Adrenal gland (tissue), 19 donors: ENCODE results near the gene PCED1B. TPM values are rescaled to one million over a fixed set of nuclear protein-coding genes. Genes with fewer than 3 reads are reported as not detected.

Experiments used
- DNase-seq, 7 donors: peaks; one replicate each; pipeline ENCODE4 v3.0.0-alpha.2; 2019 to 2020
- H3K27ac ChIP-seq, 5 donors: fragments of 200-600 bp; sonication (generic) in 4 of 5; 1 replicate in 3 of 5; 2 replicates in 2 of 5; pipeline versions ENCODE4 v1.5.1 to v1.8.0; 2016 to 2020; ENCODE audit warnings: mild to moderate bottlenecking in 1 of 5
- H3K27me3 ChIP-seq: fragments of 200-600 bp; 2 replicates; pipeline ENCODE4 v1.8.0; 2021
- H3K36me3 ChIP-seq, 2 donors: fragments of 200-600 bp; replicated peaks in 1 of 2; 1 replicate in 1 of 2; 2 replicates in 1 of 2; pipeline versions ENCODE4 v1.5.1 to v1.8.0; 2018 to 2022
- H3K4me1 ChIP-seq, 2 donors: fragments of 200-600 bp; replicated peaks in 1 of 2; 1 replicate in 1 of 2; 2 replicates in 1 of 2; pipeline versions ENCODE4 v1.5.1 to v1.8.0; 2018 to 2021
- H3K4me3 ChIP-seq, 4 donors: fragments of 200-600 bp; sonication (generic) in 3 of 4; one replicate each; pipeline ENCODE4 v1.5.1; 2016 to 2018
- H3K9me3 ChIP-seq, 3 donors: fragments of 200-600 bp; sonication (generic) in 1 of 3; replicated peaks in 1 of 3; 1 replicate in 2 of 3; 2 replicates in 1 of 3; pipeline versions ENCODE4 v1.5.1 to v1.8.0; 2016 to 2021
- CTCF ChIP-seq, 6 experiments: fragments of 450-650 bp in 4 of 6; fragments of 200-600 bp in 2 of 6; sonication (generic) in 1 of 6; IDR thresholded peaks; 1 replicate in 5 of 6; 2 replicates in 1 of 6; pipeline versions ENCODE4 v1.5.1 to v1.8.0; 2016 to 2021; ENCODE audit warnings: antibody characterized with exemption in 6 of 6, mild to moderate bottlenecking in 2 of 6, moderate library complexity in 1 of 6
- POLR2A ChIP-seq, 2 donors: fragments of 450-650 bp; IDR thresholded peaks; one replicate each; pipeline ENCODE4 v1.6.1; 2017; ENCODE audit warnings: antibody characterized with exemption in 2 of 2, mild to moderate bottlenecking in 2 of 2, moderate library complexity in 1 of 2
- WGBS, 4 donors: extraction: QIAGEN DNeasy Blood & Tissue Kit in 2 of 4; methylation state at CpG; one replicate each; pipeline versions ENCODE4 v1.1.5 to v1.1.7; 2013 to 2017; 5-methylcytosine and 5-hydroxymethylcytosine counted together
- intact Hi-C, 2 donors: fragments of 100-400 bp; cut with DNase I; formaldehyde crosslinking; loops; one replicate each; pipeline versions ENCODE4 v1.14.1 to v1.15.0; 2022 to 2023
- long read RNA-seq, 10 donors: library from polyadenylated mRNA in 3 of 10; unstranded in 2 of 10; stranded (forward) in 1 of 10; transcript quantifications; one replicate each; pipeline ENCODE4 v2.0.0 and lab custom pipeline, GENCODE V29; 2021 to 2026
- polyA plus RNA-seq, 3 donors: library from polyadenylated mRNA; stranded (reverse); fragments of 200-250 nt in 2 of 3; fragments of 350-450 nt in 1 of 3; fragmentation: Illumina TruSeq in 1 of 3; extraction: RNeasy Lipid Tissue Mini Kit (QIAGEN cat#74804) in 1 of 3; gene quantifications; one replicate each; pipeline ENCODE4 v1.2.3, GENCODE V29; 2013 to 2014
- total RNA-seq, 9 donors: library from RNA; depleted of rRNA in 4 of 9; stranded (reverse); fragments of >200 nt in 4 of 9; fragments of 120-200 nt in 1 of 9; fragmentation: NEBNext Ultra II Directional in 1 of 9; extraction: Animal tissue kit (Norgen Biotek cat#: 25700) in 1 of 9; gene quantifications; one replicate each; pipeline versions ENCODE4 v1.1.0 to v1.2.4, GENCODE V29; 2013 to 2023
- donor health status: healthy with polysubstance abuse.
- donor health status: Bipolar disorder and iron deficiency.
- donor health status: DM: yes; HTN: yes; CAD: no.
- donor health status: DM: no; HTN: no; CAD: no.
- donor health status: DM: no; HTN: no; CAD: no.
- donor health status: DM: yes; HTN: yes; CAD: no.

Gene PCED1B
- total RNA-seq (100 to 1,000 TPM in 1 of 9 donors, 10 to 100 TPM in 7, 1 to 10 TPM in 1; 8.0 to 110 (median 49.2) TPM), polyA plus RNA-seq (10 to 100 TPM; 25.2 to 41.3 (median 31.5) TPM)
- long read RNA-seq, donor 1, transcript PCED1B-205 (2 exons, 732 nt): major isoform, 6 of 6 reads
- long read RNA-seq, donor 1, partial matches to known transcripts: 0 of 6 reads
- long read RNA-seq, donor 1, other reads (novel, unspliced or antisense): 0 of 6 reads
- long read RNA-seq, donor 2, transcript PCED1B-205 (2 exons, 732 nt): major isoform, 12 of 13 reads
- long read RNA-seq, donor 2, partial matches to known transcripts: 0 of 13 reads
- long read RNA-seq, donor 2, other reads (novel, unspliced or antisense): 0 of 13 reads
- long read RNA-seq, donor 3, transcript PCED1B-205 (2 exons, 732 nt): major isoform, 10 of 12 reads
- long read RNA-seq, donor 3, partial matches to known transcripts: 0 of 12 reads
- long read RNA-seq, donor 3, other reads (novel, unspliced or antisense): 0 of 12 reads
- long read RNA-seq, donor 4, partial matches to known transcripts: 1 of 10 reads
- long read RNA-seq, donor 4, other reads (novel, unspliced or antisense): 4 of 10 reads
- long read RNA-seq, donor 5, transcript PCED1B-205 (2 exons, 732 nt): major isoform, 20 of 34 reads
- long read RNA-seq, donor 5, partial matches to known transcripts: 4 of 34 reads
- long read RNA-seq, donor 5, other reads (novel, unspliced or antisense): 8 of 34 reads
- long read RNA-seq, donor 6, partial matches to known transcripts: 0 of 10 reads
- long read RNA-seq, donor 6, other reads (novel, unspliced or antisense): 7 of 10 reads
- long read RNA-seq, donor 7, partial matches to known transcripts: 6 of 9 reads
- long read RNA-seq, donor 7, other reads (novel, unspliced or antisense): 0 of 9 reads
- long read RNA-seq, donor 8, transcript PCED1B-205 (2 exons, 732 nt): major isoform, 22 of 22 reads
- long read RNA-seq, donor 8, partial matches to known transcripts: 0 of 22 reads
- long read RNA-seq, donor 8, other reads (novel, unspliced or antisense): 0 of 22 reads
- long read RNA-seq, donor 9, transcript PCED1B-205 (2 exons, 732 nt): major isoform, 5 of 5 reads
- long read RNA-seq, donor 9, partial matches to known transcripts: 0 of 5 reads
- long read RNA-seq, donor 9, other reads (novel, unspliced or antisense): 0 of 5 reads
- long read RNA-seq, donor 10, partial matches to known transcripts: 0 of 1 reads
- long read RNA-seq, donor 10, other reads (novel, unspliced or antisense): 0 of 1 reads

GRCh38 chr12:47079468-47079980, at the start of gene PCED1B, which contains the start of gene AMIGO2:
Gene PCED1B, plus strand, starts transcription at chr12:47079621. Its CDS starts 155,443 bp downstream, at chr12:47235064.
Gene AMIGO2, minus strand, starts transcription at chr12:47079959. Its CDS starts 957 bp downstream, at chr12:47079002.
- Histone ChIP-seq H3K36me3 (no peaks in the 10 kb centered on the region), H3K4me3 (peak within 1 kb of the TSS; percentile 24 to 90 (median 57)), H3K27me3 (no peaks in the 10 kb centered on the region), H3K4me1 (peaks cover 6 to 42% of the 10 kb centered on the region in 2 donors), H3K27ac (peak within 1 kb of the TSS; percentile 68 to 93 (median 90)), H3K9me3 (no peaks in the 10 kb centered on the region)
- 0 to 2% (median 1%) methylated on average over 10 to 57 of the region's 58 CpGs for WGBS, 4 donors
- intact Hi-C loops: loop anchor here in 1 of 2 donors (5.0 to 10.0 kb wide), 2 partner anchors 42 to 145 kb away; no protein-coding TSS in a partner anchor
- TF ChIP-seq POLR2A (IDR thresholded peaks at IDR 0.05) (peak; percentile 17 to 69), CTCF (IDR thresholded peaks at IDR 0.05) (peak in 4 of 6 experiments; percentile 19 to 39 (median 32))
- DNase-seq: peak; percentile 83 to 91 (median 85)

GRCh38 chr12:47029903-47030302, 49.5 kb upstream of the PCED1B start:
- Histone ChIP-seq H3K36me3 (no peaks in the 10 kb centered on the region), H3K9me3 (no peaks in the 10 kb centered on the region), H3K4me1 (peaks cover 4 to 8% of the 10 kb centered on the region in 2 donors), H3K27me3 (no peaks in the 10 kb centered on the region), H3K27ac (no peak overlapping the region), H3K4me3 (no peak overlapping the region)
- WGBS, 4 donors: 91 to 100% (median 96%) methylated on average over 2 of the region's 2 CpGs
- intact Hi-C loops: loop anchor here (5.0 to 10.0 kb wide), 3 partner anchors 277 to 375 kb away; no protein-coding TSS in a partner anchor
- TF ChIP-seq CTCF (IDR thresholded peaks at IDR 0.05): no peak
- TF ChIP-seq POLR2A (IDR thresholded peaks at IDR 0.05): no peak
- no peak for DNase-seq

- no peaks in the 10 kb centered on the region for H3K9me3 ChIP-seq
- no peaks in the 10 kb centered on the region for H3K36me3 ChIP-seq
- H3K27me3 ChIP-seq: no peaks in the 10 kb centered on the region
- no peak for TF ChIP-seq POLR2A (IDR thresholded peaks at IDR 0.05)
- TF ChIP-seq CTCF (IDR thresholded peaks at IDR 0.05): peak; percentile 31 to 84 (median 69)
- 0 to 3% (median 1%) methylated on average over 1 of the region's 1 CpG for WGBS, 4 donors
- no peak overlapping the region for H3K27ac ChIP-seq
- DNase-seq: peak in 3 of 7 donors; percentile 20 to 41 (median 20)
- intact Hi-C loops: loop anchor here (5.0 to 10.0 kb wide), 2 partner anchors 275 to 372 kb away; no protein-coding TSS in a partner anchor
- H3K4me3 ChIP-seq: no peak overlapping the region
- peaks cover 4 to 8% of the 10 kb centered on the region in 2 donors for H3K4me1 ChIP-seq
Observed at GRCh38 chr12:47032644-47033043, 46.8 kb upstream of the PCED1B start.
